Subcutaneous adipose tissue (tissue), 4 donors: ENCODE measurements around the gene TPRN. TPM values are rescaled to one million over a fixed set of nuclear protein-coding genes. Genes with fewer than 3 reads are reported as not detected.

Experiments
- CTCF ChIP-seq: fragments of 450-650 bp; IDR thresholded peaks from one replicate; pipeline ENCODE4 v1.5.1; 2016; ENCODE audit warnings: low read depth, mild to moderate bottlenecking, control low read depth, antibody characterized with exemption, moderate library complexity
- total RNA-seq, 4 donors: library from RNA; depleted of rRNA; stranded (reverse); fragments of >200 nt; gene quantifications; one replicate each; pipeline ENCODE4 v1.1.0, GENCODE V29; 2016

Gene TPRN
- total RNA-seq, 4 donors from 2014 or later = 1.8 to 10.5 (median 4.9) TPM

DNA sequence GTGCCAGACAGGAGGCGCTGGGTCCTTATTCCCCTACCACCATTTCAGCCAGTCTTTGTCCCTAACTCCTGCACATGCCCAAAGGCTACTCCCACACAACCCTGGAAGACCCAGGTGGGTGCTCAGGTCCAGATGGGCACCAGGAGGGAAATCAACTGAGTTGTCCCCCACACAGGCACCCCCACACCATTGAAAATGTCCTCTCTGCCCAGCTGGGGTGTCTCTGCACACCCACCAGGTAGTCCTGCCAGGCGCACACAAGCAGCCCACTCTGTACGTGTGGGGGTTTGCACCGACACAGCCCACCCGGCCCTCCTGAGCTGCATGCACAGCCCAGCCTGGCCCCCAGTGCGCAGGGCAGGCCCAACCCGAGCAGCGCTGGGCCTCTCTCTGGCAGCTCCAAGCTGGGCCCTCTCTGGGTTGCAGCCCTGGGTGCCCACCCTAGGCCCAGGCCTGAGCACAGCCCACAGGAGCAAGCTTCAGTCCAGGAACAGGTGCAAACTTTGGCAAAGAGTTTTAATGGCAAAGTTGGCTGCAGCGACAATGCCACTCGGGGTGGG lies 19.3 kb upstream of the TPRN start:
- TF ChIP-seq CTCF = no peak

- TF ChIP-seq CTCF = no peak
Observed at GRCh38 chr9:137218754-137219271, 18.3 kb upstream of the TPRN start.

DNA sequence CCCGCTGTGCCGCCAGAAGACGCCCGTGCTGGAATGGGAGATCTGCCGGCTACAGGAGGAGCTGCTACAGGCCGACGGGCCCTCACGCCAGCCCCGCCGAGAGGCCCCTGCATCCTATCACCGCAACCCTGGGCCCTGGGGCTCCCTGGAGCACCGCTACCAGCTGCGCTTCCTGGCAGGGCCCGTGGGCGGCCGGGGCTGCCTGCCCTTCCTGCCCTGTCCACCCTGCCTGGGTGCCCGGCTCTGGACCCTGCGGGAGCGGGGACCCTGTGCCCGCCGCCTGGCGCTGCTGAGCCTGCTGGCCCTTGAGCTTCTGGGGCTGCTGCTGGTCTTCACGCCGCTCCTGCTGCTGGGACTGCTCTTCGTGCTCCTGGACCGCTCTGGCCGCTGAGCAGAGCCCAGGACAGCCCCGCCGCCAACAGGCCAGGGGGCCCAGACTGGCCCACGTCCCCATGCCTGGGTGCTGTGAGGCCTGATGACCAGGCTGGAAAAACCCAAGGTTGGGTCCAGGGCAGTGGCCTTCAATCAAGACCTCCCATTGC lies 17.7 kb upstream of the TPRN start:
- TF ChIP-seq CTCF = no peak

- TF ChIP-seq CTCF = no peak
Observed at GRCh38 chr9:137217276-137218211, 17.0 kb upstream of the TPRN start.

DNA sequence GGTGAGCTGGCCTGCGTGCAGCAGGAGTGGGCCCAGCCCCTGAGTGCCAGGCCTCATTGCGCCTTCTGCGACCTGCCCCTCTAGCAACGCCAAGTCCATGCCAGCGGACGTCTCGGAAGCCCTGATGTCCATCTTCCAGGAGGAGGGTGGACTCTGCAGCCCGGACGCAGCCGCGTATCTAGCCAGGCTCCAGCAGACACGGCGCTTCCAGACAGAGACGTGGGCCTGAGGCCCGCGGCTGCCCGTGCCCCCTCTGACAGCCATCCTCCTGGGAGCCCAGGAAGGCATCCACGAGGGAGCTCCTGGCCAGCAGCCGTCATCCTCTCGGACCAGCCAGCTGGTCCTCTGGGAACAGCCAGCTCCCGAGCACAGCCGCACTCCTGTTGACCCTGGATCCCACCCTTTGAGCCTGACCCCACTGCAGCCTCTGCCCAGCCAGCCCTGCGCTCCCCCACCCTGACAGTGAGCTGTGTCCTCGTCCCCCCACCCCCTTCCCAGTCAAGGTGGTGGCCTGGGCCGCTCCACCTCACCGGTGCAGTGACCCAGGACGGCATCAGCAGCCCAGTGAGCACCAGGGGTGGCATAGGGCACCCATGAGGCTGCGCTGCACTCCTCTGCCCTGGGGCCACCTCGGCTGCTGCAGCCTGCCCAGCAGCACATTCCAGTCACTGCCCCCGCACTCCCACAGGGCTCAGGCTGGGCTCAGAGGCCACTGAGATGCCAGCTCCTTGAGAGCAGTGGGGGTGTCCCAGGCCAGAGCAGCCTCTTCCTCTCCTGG lies 15.8 kb upstream of the TPRN start:
- no peak for TF ChIP-seq CTCF

DNA sequence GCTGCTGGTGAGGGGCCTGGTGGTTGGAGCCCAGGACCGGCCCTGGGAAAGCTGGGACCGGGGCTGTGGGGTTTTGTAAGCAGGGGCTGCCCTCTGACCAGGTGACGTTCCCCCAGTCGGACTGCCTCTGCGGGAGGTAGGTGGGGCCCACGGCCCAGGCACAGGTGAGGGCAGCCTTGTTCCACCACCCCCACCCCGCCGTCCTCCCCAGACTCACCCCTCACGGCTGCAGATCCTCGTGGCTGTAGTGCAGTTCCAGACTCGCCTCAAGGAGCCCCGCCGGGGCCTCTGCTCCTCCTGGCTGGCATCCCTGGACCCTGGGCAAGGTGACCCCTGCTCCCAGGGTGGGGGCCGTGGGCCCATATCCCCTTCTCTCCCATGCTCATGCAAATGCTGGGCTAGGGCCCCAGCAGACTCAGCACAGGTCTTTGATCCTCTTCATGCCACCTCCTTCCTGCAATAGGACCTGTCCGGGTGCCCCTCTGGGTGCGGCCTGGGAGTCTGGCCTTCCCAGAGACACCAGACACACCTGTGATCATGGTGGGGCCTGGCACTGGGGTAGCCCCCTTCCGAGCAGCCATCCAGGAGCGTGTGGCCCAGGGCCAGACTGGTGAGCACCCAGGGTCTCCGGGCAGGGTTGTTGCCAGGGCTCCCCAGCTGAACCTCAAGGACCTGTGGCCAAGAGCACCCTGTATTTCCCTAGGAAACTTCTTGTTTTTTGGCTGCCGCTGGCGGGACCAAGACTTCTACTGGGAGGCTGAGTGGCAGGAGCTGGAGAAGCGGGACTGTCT lies 14.8 kb upstream of the TPRN start:
- no peak for TF ChIP-seq CTCF
